ENCODE results near the gene SCFD1. TPM values are rescaled to one million over a fixed set of nuclear protein-coding genes. Genes with fewer than 3 reads are reported as not detected.

Gene SCFD1
- total RNA-seq, 1 experiment from 2014 or later: 126 TPM

GRCh38 chr14:30771595-30771994 is 149.5 kb downstream of the SCFD1 start:
- TF ChIP-seq CTCF (IDR thresholded peaks at IDR 0.05; ENCODE audit: unreplicated experiment): no peak
- no peak overlapping the region for H3K27ac Mint-ChIP-seq (ENCODE audit: low read depth, unreplicated experiment)
- intact Hi-C loops (cut with micrococcal nuclease): no loop called here
- no TSS peak for BruUV-seq (replicated peaks)
- H3K4me1 Mint-ChIP-seq (ENCODE audit: insufficient read depth, unreplicated experiment): no peaks in the 10 kb centered on the region
- no peak overlapping the region for H3K4me3 Mint-ChIP-seq (ENCODE audit: unreplicated experiment)
- DNase-seq (ENCODE audit: unreplicated experiment): no peak
- H3K36me3 Mint-ChIP-seq (ENCODE audit: insufficient read depth, unreplicated experiment): no peaks in the 10 kb centered on the region
- H3K27me3 Mint-ChIP-seq (ENCODE audit: insufficient read depth, unreplicated experiment): peaks cover 55% of the 10 kb centered on the region
- ChIA-PET POLR2A (no interaction called here), CTCF (no interaction called here)
- H3K9me3 Mint-ChIP-seq (ENCODE audit: unreplicated experiment): no peaks in the 10 kb centered on the region

- Mint-ChIP-seq H3K4me3 (ENCODE audit: unreplicated experiment) (no peak overlapping the region), H3K27ac (ENCODE audit: low read depth, unreplicated experiment) (no peak overlapping the region), H3K9me3 (ENCODE audit: unreplicated experiment) (no peaks in the 10 kb centered on the region), H3K27me3 (ENCODE audit: insufficient read depth, unreplicated experiment) (peaks cover 35% of the 10 kb centered on the region), H3K36me3 (ENCODE audit: insufficient read depth, unreplicated experiment) (no peaks in the 10 kb centered on the region), H3K4me1 (ENCODE audit: insufficient read depth, unreplicated experiment) (no peaks in the 10 kb centered on the region)
- ChIA-PET POLR2A (interaction anchor here (0.7 kb wide), 1 partner anchor 27 kb away, joined by 3 read pairs; no protein-coding TSS in a partner anchor), CTCF (interaction anchor here (0.9 kb wide), 1 partner anchor 508 kb away, joined by 3 read pairs; no protein-coding TSS in a partner anchor)
- TF ChIP-seq CTCF (IDR thresholded peaks at IDR 0.05; ENCODE audit: unreplicated experiment): no peak
- BruUV-seq (replicated peaks): no TSS peak
- DNase-seq (ENCODE audit: unreplicated experiment): peak; percentile 42
- intact Hi-C loops (cut with micrococcal nuclease): no loop called here
Observed at GRCh38 chr14:30779210-30779609, 157.1 kb downstream of the SCFD1 start.

Other genes with a start within 250 kb of the SCFD1 start
- 34.1 and 34.7 TPM in 2 replicates for gene G2E3, start 63.2 kb upstream of the SCFD1 start, total RNA-seq (2022)